Transverse colon (tissue), 4 donors: Measurements from ENCODE around the gene DNER.

Source experiments
- CTCF ChIP-seq, 5 experiments: fragments of 200-600 bp in 3 of 5; fragments of 450-650 bp in 2 of 5; sonication (generic) in 3 of 5; IDR thresholded peaks; 1 replicate in 2 of 5; 2 replicates in 3 of 5; pipeline ENCODE4 v1.5.1; 2016 to 2017; ENCODE audit warnings: antibody characterized with exemption in 5 of 5, inconsistent platforms in 3 of 5, mild to moderate bottlenecking in 2 of 5, moderate library complexity in 1 of 5
- EP300 ChIP-seq: sonication (generic); formaldehyde crosslinking; IDR thresholded peaks from one replicate; pipeline ENCODE4 v1.6.1; 2017; ENCODE audit warnings: antibody characterized with exemption, low read depth
- POLR2A ChIP-seq: fragments of 450-650 bp; IDR thresholded peaks from one replicate; pipeline ENCODE4 v1.6.1; 2016; ENCODE audit warnings: antibody characterized with exemption, mild to moderate bottlenecking, moderate library complexity
- POLR2AphosphoS5 ChIP-seq, 3 donors: sonication (generic); formaldehyde crosslinking; IDR thresholded peaks; one replicate each; pipeline ENCODE4 v1.6.1; 2016; ENCODE audit warnings: antibody characterized with exemption in 3 of 3

GRCh38 chr2:229531594-229531993, 182.8 kb downstream of the DNER start:
- TF ChIP-seq POLR2AphosphoS5 (IDR thresholded peaks at IDR 0.05): no peak
- TF ChIP-seq CTCF (IDR thresholded peaks at IDR 0.05): no peak
- no peak for TF ChIP-seq POLR2A
- no peak for TF ChIP-seq EP300
